Measurements from ENCODE around the gene SSBP1.

DNA sequence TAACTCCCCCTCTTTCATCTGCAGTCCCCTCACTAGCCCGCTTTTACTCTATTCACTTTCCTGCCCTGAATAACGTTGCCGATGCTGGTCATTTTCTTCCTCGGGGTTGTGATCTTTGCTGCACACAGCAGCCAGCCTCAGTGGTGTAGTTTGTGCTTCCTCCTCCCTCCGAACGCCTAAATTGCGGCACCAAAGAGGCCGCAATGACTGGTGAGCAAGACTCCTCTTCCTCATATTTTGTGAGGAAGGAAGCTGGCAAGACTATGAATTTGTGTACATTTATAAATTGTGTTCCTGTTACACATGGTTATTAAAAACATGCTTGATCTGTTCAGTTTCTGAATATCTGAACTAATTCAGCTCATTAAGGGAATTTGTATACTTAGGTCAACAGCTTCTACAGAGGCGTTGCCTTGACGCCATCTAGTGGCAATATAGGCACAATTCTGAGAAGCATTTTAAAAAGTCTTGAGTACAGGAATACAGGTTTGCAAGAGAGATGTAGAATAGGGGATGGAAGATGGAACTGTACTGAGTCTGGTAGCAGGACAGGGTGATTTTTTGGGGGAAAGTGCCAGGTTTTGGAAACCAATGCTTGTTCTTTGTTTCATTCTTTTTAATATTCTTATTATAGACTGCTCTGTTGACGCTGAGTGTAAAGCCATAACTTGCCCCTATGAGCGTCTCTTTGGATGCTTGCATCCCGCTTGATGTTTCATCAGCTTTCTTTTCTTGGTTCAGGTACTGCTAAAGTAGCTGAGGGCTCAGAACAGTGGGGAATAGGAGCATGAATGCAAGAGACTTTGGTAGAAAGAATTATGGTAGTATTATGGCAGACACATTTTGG lies 47.8 kb downstream of the SSBP1 start:
- no peak for TF ChIP-seq TCF12 (IDR thresholded peaks at IDR 0.05; ENCODE audit: low read depth)
- TF ChIP-seq CREB1 (IDR thresholded peaks at IDR 0.05; ENCODE audit: low read depth), result no peak
- no peak for TF ChIP-seq REST (IDR thresholded peaks at IDR 0.05; ENCODE audit: low read depth)
- no peak for TF ChIP-seq FOXM1 (IDR thresholded peaks at IDR 0.05; ENCODE audit: borderline replicate concordance, low read depth)
- TF ChIP-seq MAX (IDR thresholded peaks at IDR 0.05), result no peak
- TF ChIP-seq RAD21 (IDR thresholded peaks at IDR 0.05; ENCODE audit: low read depth), result peak; percentile 59
